ENCODE results near the gene MFGE8. TPM values are rescaled to one million over a fixed set of nuclear protein-coding genes. Genes with fewer than 3 reads are reported as not detected.
A peak's percentile ranks its signal among the peaks of the same experiment; 100 is the strongest.

MFGE8 gene
- total RNA-seq, 4 donors from 2014 or later: 51.8 to 156 (median 78.3) TPM

- no peak for DNase-seq
- H3K36me3 ChIP-seq: no peaks in the 10 kb centered on the region
- H3K4me3 ChIP-seq: peak overlapping the region in 3 of 4 donors; percentile 65 to 74 (median 69)
- no peaks in the 10 kb centered on the region for H3K9me3 ChIP-seq
- TF ChIP-seq CTCF (IDR thresholded peaks at IDR 0.05) (no peak), POLR2A (IDR thresholded peaks at IDR 0.05) (no peak)
- no peaks in the 10 kb centered on the region for H3K4me1 ChIP-seq
- H3K27me3 ChIP-seq: no peaks in the 10 kb centered on the region
- H3K27ac ChIP-seq: peak overlapping the region in 1 of 4 donors; percentile 79
Observed at GRCh38 chr15:88911766-88912118, 1.4 kb downstream of the MFGE8 start.

GRCh38 chr15:88909956-88910831, 3.0 kb downstream of the MFGE8 start:
- no peaks in the 10 kb centered on the region for H3K4me1 ChIP-seq
- H3K27ac ChIP-seq: no peak overlapping the region
- H3K4me3 ChIP-seq: no peak overlapping the region
- no peaks in the 10 kb centered on the region for H3K9me3 ChIP-seq
- no peak for DNase-seq
- no peaks in the 10 kb centered on the region for H3K27me3 ChIP-seq
- no peaks in the 10 kb centered on the region for H3K36me3 ChIP-seq
- TF ChIP-seq POLR2A (IDR thresholded peaks at IDR 0.05) (no peak), CTCF (IDR thresholded peaks at IDR 0.05) (no peak)

GRCh38 chr15:88908697-88909621, 4.2 kb downstream of the MFGE8 start:
- TF ChIP-seq POLR2A (IDR thresholded peaks at IDR 0.05): no peak
- TF ChIP-seq CTCF (IDR thresholded peaks at IDR 0.05): no peak
- Histone ChIP-seq H3K4me3 (no peak overlapping the region), H3K4me1 (peaks cover 0 to 8% (median 2%) of the 10 kb centered on the region in 4 donors), H3K27me3 (no peaks in the 10 kb centered on the region), H3K36me3 (no peaks in the 10 kb centered on the region), H3K27ac (no peak overlapping the region), H3K9me3 (no peaks in the 10 kb centered on the region)
- DNase-seq: no peak

- no peak overlapping the region for H3K27ac ChIP-seq
- H3K36me3 ChIP-seq: no peaks in the 10 kb centered on the region
- H3K9me3 ChIP-seq: no peaks in the 10 kb centered on the region
- TF ChIP-seq CTCF (IDR thresholded peaks at IDR 0.05) (no peak), POLR2A (IDR thresholded peaks at IDR 0.05) (no peak)
- H3K27me3 ChIP-seq: no peaks in the 10 kb centered on the region
- H3K4me3 ChIP-seq: no peak overlapping the region
- H3K4me1 ChIP-seq: peaks cover 0 to 8% (median 2%) of the 10 kb centered on the region in 4 donors
- DNase-seq: no peak
Observed at GRCh38 chr15:88908123-88908522, 5.1 kb downstream of the MFGE8 start.

- Histone ChIP-seq H3K4me3 (no peak overlapping the region), H3K36me3 (no peaks in the 10 kb centered on the region), H3K9me3 (no peaks in the 10 kb centered on the region), H3K4me1 (peaks cover 0 to 8% (median 2%) of the 10 kb centered on the region in 4 donors), H3K27me3 (no peaks in the 10 kb centered on the region), H3K27ac (no peak overlapping the region)
- DNase-seq: no peak
- TF ChIP-seq CTCF (IDR thresholded peaks at IDR 0.05) (no peak), POLR2A (IDR thresholded peaks at IDR 0.05) (no peak)
Observed at GRCh38 chr15:88907111-88907510, 6.1 kb downstream of the MFGE8 start.

Data from Peyer's patch (tissue), 4 donors.